WTC11 (cell line): ENCODE results near the gene TRMT2A.

Source experiments
- ATF2 ChIP-seq: sonication (generic); formaldehyde crosslinking; IDR thresholded peaks from 2 replicates; pipeline ENCODE4 v1.8.1; 2022; ENCODE audit warnings: low read depth, missing genetic modification reagents, borderline replicate concordance
- CTCF ChIP-seq: fragments of 200-600 bp; IDR thresholded peaks from 2 replicates; pipeline ENCODE4 v1.8.0; 2022; ENCODE audit warnings: antibody characterized with exemption
- ELF4 ChIP-seq: sonication (generic); formaldehyde crosslinking; IDR thresholded peaks from 2 replicates; pipeline ENCODE4 v1.8.1; 2022; ENCODE audit warnings: low read depth, mild to moderate bottlenecking, moderate library complexity, missing genetic modification reagents
- ETV6 ChIP-seq: sonication (generic); formaldehyde crosslinking; IDR thresholded peaks from 2 replicates; pipeline ENCODE4 v1.8.1; 2022; ENCODE audit warnings: mild to moderate bottlenecking, missing genetic modification reagents
- GTF2I ChIP-seq: fragments of 250-450 bp; sonication (Bioruptor Pico); conservative IDR thresholded peaks from 2 replicates; pipeline ENCODE4 v1.4.0; 2021; ENCODE audit warnings: mild to moderate bottlenecking
- IRF2 ChIP-seq: sonication (generic); formaldehyde crosslinking; IDR thresholded peaks from 2 replicates; pipeline ENCODE4 v1.8.0; 2022; ENCODE audit warnings: low read depth, missing genetic modification reagents, borderline replicate concordance
- KAT7 ChIP-seq: sonication (generic); formaldehyde crosslinking; IDR thresholded peaks from 2 replicates; pipeline ENCODE4 v1.8.1; 2023; ENCODE audit warnings: missing genetic modification reagents, mild to moderate bottlenecking, borderline replicate concordance
- MAX ChIP-seq: sonication (generic); formaldehyde crosslinking; IDR thresholded peaks from 2 replicates; pipeline ENCODE4 v1.8.0; 2022; ENCODE audit warnings: mild to moderate bottlenecking, missing genetic modification reagents
- PRDM15 ChIP-seq: sonication (generic); formaldehyde crosslinking; IDR thresholded peaks from 2 replicates; pipeline ENCODE4 v1.8.0; 2022; ENCODE audit warnings: missing genetic modification reagents
- TEAD4 ChIP-seq: sonication (generic); formaldehyde crosslinking; IDR thresholded peaks from 2 replicates; pipeline ENCODE4 v1.8.0; 2022; ENCODE audit warnings: mild to moderate bottlenecking, missing genetic modification reagents
- TP53 ChIP-seq: sonication (generic); formaldehyde crosslinking; IDR thresholded peaks from 2 replicates; pipeline ENCODE4 v1.8.1; 2023; ENCODE audit warnings: mild to moderate bottlenecking, missing genetic modification reagents
- USF2 ChIP-seq: sonication (generic); formaldehyde crosslinking; IDR thresholded peaks from 2 replicates; pipeline ENCODE4 v1.8.1; 2023; ENCODE audit warnings: mild to moderate bottlenecking, missing genetic modification reagents, moderate library complexity
- ZBTB43 ChIP-seq: sonication (generic); formaldehyde crosslinking; IDR thresholded peaks from 2 replicates; pipeline ENCODE4 v1.8.1; 2023; ENCODE audit warnings: mild to moderate bottlenecking, missing genetic modification reagents

- TF ChIP-seq ELF4 (CRISPR knock-in tag) = no peak
- TF ChIP-seq PRDM15 (CRISPR knock-in tag) = no peak
- no peak for TF ChIP-seq TEAD4 (CRISPR knock-in tag)
- TF ChIP-seq IRF2 (CRISPR knock-in tag) = no peak
- no peak for TF ChIP-seq CTCF
- no peak for TF ChIP-seq ETV6
- no peak for TF ChIP-seq MAX (CRISPR knock-in tag)
- no peak for TF ChIP-seq KAT7 (CRISPR knock-in tag)
- no peak for TF ChIP-seq ATF2
- no peak for TF ChIP-seq USF2 (CRISPR knock-in tag)
- TF ChIP-seq GTF2I = no peak
- no peak for TF ChIP-seq TP53
- no peak for TF ChIP-seq ZBTB43 (CRISPR knock-in tag)
Measured at GRCh38 chr22:20138417-20138738, 21.4 kb upstream of the TRMT2A start.
